B cell (primary cell): ENCODE results near the gene AP1M2. TPM values are rescaled to one million over a fixed set of nuclear protein-coding genes. Genes with fewer than 3 reads are reported as not detected.
A peak's percentile ranks its signal among the peaks of the same experiment; 100 is the strongest.

ENCODE experiments used
- ATAC-seq: fragments of 200-7000 bp; cut with Tn5 transposase; one replicate; pipeline ENCODE4 v1.10.0; 2021; ENCODE audit warnings: low read depth, mild to moderate bottlenecking, moderate number of reproducible peaks, moderate library complexity
- CTCF ChIA-PET: fragments of 350-600 bp; sonication (Branson Sonifier 250); formaldehyde crosslinking; loops from one replicate; lab custom pipeline; 2021; ENCODE audit warnings: antibody characterized with exemption, inconsistent platforms; lab: Charles Lee
- POLR2A ChIA-PET: fragments of 350-600 bp; sonication (Branson Sonifier 250); formaldehyde crosslinking; loops from one replicate; lab custom pipeline; 2021; ENCODE audit warnings: antibody characterized with exemption; lab: Charles Lee
- DNase-seq: peaks from one replicate; pipeline ENCODE4 v3.0.0; 2013
- H2AFZ ChIP-seq: 2 replicates; pipeline ENCODE4 v1.6.1; 2012; ENCODE audit warnings: mild to moderate bottlenecking, low read depth, low read length; ENCODE audit not compliant: insufficient read depth, poor library complexity, severe bottlenecking
- H3K27ac ChIP-seq, 2 donors: 1 replicate in 1 of 2; 2 replicates in 1 of 2; pipeline ENCODE4 v1.5.1; 2012 to 2013; ENCODE audit warnings: low read length in 2 of 2, mild to moderate bottlenecking in 2 of 2, moderate library complexity in 1 of 2
- H3K27me3 ChIP-seq, 4 experiments: fragments of 200-600 bp in 1 of 4; sonication (generic) in 1 of 4; replicated peaks in 1 of 4; 1 replicate in 2 of 4; 2 replicates in 2 of 4; pipeline versions ENCODE4 v1.6.1 to v1.7.0; 2013 to 2016; ENCODE audit warnings: low read length in 3 of 4, mild to moderate bottlenecking in 2 of 4, mixed read lengths in 1 of 4, moderate library complexity in 1 of 4; ENCODE audit not compliant: insufficient read depth in 4 of 4, control insufficient read depth in 3 of 4; ENCODE audit errors: control extremely low read depth in 1 of 4
- H3K36me3 ChIP-seq, 2 experiments: replicated peaks in 1 of 2; 1 replicate in 1 of 2; 2 replicates in 1 of 2; pipeline versions ENCODE4 v1.6.1 to v1.7.1; 2013; ENCODE audit warnings: low read length in 1 of 2; ENCODE audit not compliant: insufficient read depth in 2 of 2, control insufficient read depth in 1 of 2; ENCODE audit errors: control extremely low read depth in 1 of 2, extremely low read depth in 1 of 2
- H3K4me1 ChIP-seq, 2 donors: fragments of 200-600 bp in 1 of 2; sonication (generic) in 1 of 2; 1 replicate in 1 of 2; 2 replicates in 1 of 2; pipeline versions ENCODE4 v1.5.1 to v1.6.1; 2013 to 2017; ENCODE audit warnings: low read length in 2 of 2; ENCODE audit not compliant: control insufficient read depth in 2 of 2, insufficient read depth in 2 of 2
- H3K4me2 ChIP-seq: replicated peaks from 2 replicates; pipeline ENCODE3; 2012; ENCODE audit warnings: mild to moderate bottlenecking, low read depth, low read length; ENCODE audit not compliant: poor library complexity, severe bottlenecking
- H3K4me3 ChIP-seq, 5 experiments: fragments of 200-600 bp in 1 of 5; sonication (generic) in 1 of 5; 1 replicate in 3 of 5; 2 replicates in 2 of 5; pipeline versions ENCODE4 v1.5.1 to v1.7.0; 2011 to 2016; ENCODE audit warnings: low read length in 4 of 5, mild to moderate bottlenecking in 4 of 5, low read depth in 2 of 5, control low read depth in 1 of 5, moderate library complexity in 1 of 5; ENCODE audit not compliant: insufficient read depth in 1 of 5; ENCODE audit errors: control extremely low read depth in 1 of 5, extremely low read depth in 1 of 5
- H3K79me2 ChIP-seq: fragments of 200-600 bp; sonication (generic); one replicate; pipeline ENCODE4 v1.6.0; 2016; ENCODE audit warnings: low read length; ENCODE audit not compliant: control insufficient read depth, insufficient read depth
- H3K9ac ChIP-seq: fragments of 200-600 bp; sonication (generic); 2 replicates; pipeline ENCODE4 v1.6.1; 2017; ENCODE audit warnings: mild to moderate bottlenecking, low read length, moderate library complexity
- H3K9me3 ChIP-seq, 3 donors: one replicate each; pipeline versions ENCODE4 v1.6.1 to v1.7.1; 2013; ENCODE audit warnings: low read length in 2 of 3; ENCODE audit not compliant: control insufficient read depth in 2 of 3, insufficient read depth in 1 of 3; ENCODE audit errors: control extremely low read depth in 1 of 3
- H4K20me1 ChIP-seq: 2 replicates; pipeline ENCODE4 v1.6.0; 2012; ENCODE audit warnings: mild to moderate bottlenecking, low read length; ENCODE audit not compliant: insufficient read depth, control insufficient read depth, poor library complexity, severe bottlenecking
- H3K27ac Mint-ChIP-seq: one replicate; pipeline ENCODE4 v1.8.0; 2021; ENCODE audit warnings: mixed read lengths
- H3K27me3 Mint-ChIP-seq: one replicate; pipeline ENCODE4 v1.8.0; 2021; ENCODE audit warnings: mixed read lengths
- H3K4me1 Mint-ChIP-seq: one replicate; pipeline ENCODE4 v1.8.0; 2021; ENCODE audit warnings: mixed read lengths
- H3K4me3 Mint-ChIP-seq: one replicate; pipeline ENCODE4 v1.8.0; 2021; ENCODE audit warnings: mixed read lengths
- H3K9me3 Mint-ChIP-seq: one replicate; pipeline ENCODE4 v1.8.0; 2022; ENCODE audit warnings: mixed read lengths; ENCODE audit not compliant: insufficient read depth
- CTCF ChIP-seq: fragments of 200-600 bp; IDR thresholded peaks from one replicate; pipeline ENCODE4 v1.8.0; 2022; ENCODE audit warnings: antibody characterized with exemption, mild to moderate bottlenecking
- EZH2 ChIP-seq: IDR thresholded peaks from 2 replicates; pipeline ENCODE4 v1.6.1; 2012; ENCODE audit warnings: borderline replicate concordance, low read depth, mild to moderate bottlenecking, moderate library complexity, low read length; ENCODE audit not compliant: insufficient read depth, poor library complexity, severe bottlenecking
- WGBS: methylation state at CpG from one replicate; pipeline ENCODE4 v1.1.5; 2013; ENCODE audit warnings: missing lambda C conversion rate; ENCODE audit not compliant: insufficient coverage; 5-methylcytosine and 5-hydroxymethylcytosine counted together
- intact Hi-C: fragments of 100-400 bp; cut with micrococcal nuclease; formaldehyde crosslinking; loops from one replicate; pipeline ENCODE4 v1.10.0; 2022
- polyA plus RNA-seq: library from polyadenylated mRNA; depleted of rRNA; stranded (reverse); fragments of >200 nt; gene quantifications from 2 replicates; pipeline ENCODE4 v1.2.3, GENCODE V29; 2012
- total RNA-seq, 2 donors: library from RNA; stranded (reverse); fragments of 120-200 nt in 1 of 2; gene quantifications; 1 replicate in 1 of 2; 2 replicates in 1 of 2; pipeline versions ENCODE4 v1.2.3 to v1.2.4, GENCODE V29; 2013 to 2022

Gene AP1M2
- total and polyA plus RNA-seq, 2 donors (not counting 1 experiment from before 2014, with no cell fraction given), result not detected

GRCh38 chr19:10568062-10568825 is 18.9 kb downstream of the AP1M2 start:
- Mint-ChIP-seq H3K9me3 (no peaks in the 10 kb centered on the region), H3K27me3 (no peaks in the 10 kb centered on the region), H3K4me3 (peak overlapping the region; percentile 95), H3K27ac (peak overlapping the region; percentile 96), H3K4me1 (peaks cover 49% of the 10 kb centered on the region)
- H2AFZ ChIP-seq, result peak overlapping the region; percentile 56
- H4K20me1 ChIP-seq, result peaks cover 24% of the 10 kb centered on the region
- peak overlapping the region; percentile 92 to 99 (median 97) for H3K4me3 ChIP-seq
- peaks cover 0 to 2% of the 10 kb centered on the region in 2 experiments for H3K36me3 ChIP-seq
- WGBS, result under 1% methylated on average over 58 of the region's 58 CpGs
- peak overlapping the region; percentile 87 to 88 for H3K27ac ChIP-seq
- peak overlapping the region; percentile 82 for H3K4me2 ChIP-seq
- H3K27me3 ChIP-seq, result no peaks in the 10 kb centered on the region
- intact Hi-C loops, result loop anchor here (5.0 kb wide), 2 partner anchors 129 to 151 kb away; no protein-coding TSS in a partner anchor
- TF ChIP-seq CTCF (no peak), EZH2 (no peak)
- H3K4me1 ChIP-seq, result peaks cover 28 to 44% of the 10 kb centered on the region in 2 donors
- H3K79me2 ChIP-seq, result peaks cover 34% of the 10 kb centered on the region
- ChIA-PET POLR2A (interaction anchor here (0.6 to 2.7 kb wide), 7 partner anchors 14 to 749 kb away, joined by 3 to 15 read pairs (median 4); partner anchors contain the start of gene FBXL12), CTCF (interaction anchor here (0.5 to 12.0 kb wide), 5 partner anchors 16 to 151 kb away, joined by 3 to 102 read pairs (median 6); no protein-coding TSS in a partner anchor)
- H3K9me3 ChIP-seq, result no peaks in the 10 kb centered on the region
- DNase-seq (no peak), ATAC-seq (peak; percentile 1)
- H3K9ac ChIP-seq, result peak overlapping the region; percentile 85
